ENCODE data around the gene SIX2. TPM values are rescaled to one million over a fixed set of nuclear protein-coding genes. Genes with fewer than 3 reads are reported as not detected.

Gene SIX2
- total and polyA plus RNA-seq, 4 donors, result not detected

DNA sequence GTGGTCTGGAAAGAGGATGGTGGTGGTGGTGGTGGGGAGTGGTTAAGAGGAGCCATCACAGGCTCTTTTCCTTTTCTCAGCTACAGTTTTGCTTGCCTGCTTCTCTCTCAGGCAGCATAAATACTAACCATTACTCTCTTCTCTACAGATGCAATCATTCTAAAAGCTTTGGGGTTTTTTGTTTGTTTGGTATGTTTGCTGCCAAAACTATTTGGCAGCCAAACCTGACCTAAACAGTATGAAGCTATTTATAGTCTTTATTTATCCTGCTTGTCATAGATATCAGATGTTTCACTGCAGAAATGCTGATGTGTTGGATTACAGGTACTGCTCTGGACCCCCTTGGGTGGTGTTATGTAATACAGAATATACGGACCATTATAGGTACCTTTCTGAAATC, 52.4 kb downstream of the SIX2 start:
- WGBS, result 26% methylated on average over 1 of the region's 1 CpG
- no peak for TF ChIP-seq ZBTB33 (IDR thresholded peaks at IDR 0.05)
- TF ChIP-seq, protein P1, sequence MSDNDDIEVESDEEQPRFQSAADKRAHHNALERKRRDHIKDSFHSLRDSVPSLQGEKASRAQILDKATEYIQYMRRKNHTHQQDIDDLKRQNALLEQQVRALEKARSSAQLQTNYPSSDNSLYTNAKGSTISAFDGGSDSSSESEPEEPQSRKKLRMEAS (IDR thresholded peaks at IDR 0.05), result no peak
- no peak for TF ChIP-seq FOXA1 (IDR thresholded peaks at IDR 0.05)
- TF ChIP-seq RXRA (IDR thresholded peaks at IDR 0.05), result no peak
- no peak for TF ChIP-seq FOXA2 (IDR thresholded peaks at IDR 0.05)
- no peak for TF ChIP-seq REST (IDR thresholded peaks at IDR 0.05)
- TF ChIP-seq, protein P2, sequence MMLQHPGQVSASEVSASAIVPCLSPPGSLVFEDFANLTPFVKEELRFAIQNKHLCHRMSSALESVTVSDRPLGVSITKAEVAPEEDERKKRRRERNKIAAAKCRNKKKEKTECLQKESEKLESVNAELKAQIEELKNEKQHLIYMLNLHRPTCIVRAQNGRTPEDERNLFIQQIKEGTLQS (IDR thresholded peaks at IDR 0.05), result no peak
- no peak for TF ChIP-seq HNF4A (conservative IDR thresholded peaks at IDR 0.05)
- no peak for TF ChIP-seq NR2F2 (IDR thresholded peaks at IDR 0.05)
- no peak for TF ChIP-seq EGR1 (IDR thresholded peaks at IDR 0.05; ENCODE audit: low read depth in 2 of 2)
- TF ChIP-seq TAF1 (conservative IDR thresholded peaks at IDR 0.05), result no peak
- no peak for TF ChIP-seq YY1 (IDR thresholded peaks at IDR 0.05)
- no peak for TF ChIP-seq GABPA (IDR thresholded peaks at IDR 0.05 in 1 of 2, conservative IDR thresholded peaks at IDR 0.05 in 1 of 2)
- TF ChIP-seq SP1 (IDR thresholded peaks at IDR 0.05), result no peak
- Histone ChIP-seq H3K9ac (ENCODE audit: low read depth in 1 of 2, low read length in 2 of 2) (no peak overlapping the region), H3K4me3 (ENCODE audit: low read depth in 1 of 3, low read length in 3 of 3) (no peak overlapping the region), H3K27me3 (ENCODE audit: control insufficient read depth in 4 of 4, insufficient read depth in 4 of 4, low read length in 3 of 4) (peaks cover 5 to 16% (median 5%) of the 10 kb centered on the region in 4 donors), H3K4me1 (ENCODE audit: control insufficient read depth in 4 of 4, insufficient read depth in 4 of 4, low read length in 3 of 4) (peaks cover 9 to 36% (median 31%) of the 10 kb centered on the region in 4 donors), H3K27ac (ENCODE audit: low read depth in 1 of 2, low read length in 2 of 2) (no peak overlapping the region), H3K9me3 (ENCODE audit: control insufficient read depth in 4 of 4, low read length in 3 of 4) (no peaks in the 10 kb centered on the region), H3K36me3 (ENCODE audit: control insufficient read depth in 4 of 4, insufficient read depth in 3 of 4, low read depth in 1 of 4, low read length in 3 of 4) (no peaks in the 10 kb centered on the region)
- no peak for DNase-seq (ENCODE audit: low spot score)

GRCh38 chr2:44955593-44956392, 53.5 kb downstream of the SIX2 start:
- Histone ChIP-seq H3K9me3 (ENCODE audit: control insufficient read depth in 4 of 4, low read length in 3 of 4) (no peaks in the 10 kb centered on the region), H3K4me3 (ENCODE audit: low read depth in 1 of 3, low read length in 3 of 3) (peak overlapping the region in 2 of 3 donors; percentile 24 to 25), H3K27me3 (ENCODE audit: control insufficient read depth in 4 of 4, insufficient read depth in 4 of 4, low read length in 3 of 4) (peaks cover 3 to 16% (median 9%) of the 10 kb centered on the region in 4 donors), H3K36me3 (ENCODE audit: control insufficient read depth in 4 of 4, insufficient read depth in 3 of 4, low read depth in 1 of 4, low read length in 3 of 4) (no peaks in the 10 kb centered on the region), H3K4me1 (ENCODE audit: control insufficient read depth in 4 of 4, insufficient read depth in 4 of 4, low read length in 3 of 4) (peaks cover 9 to 38% (median 31%) of the 10 kb centered on the region in 4 donors), H3K9ac (ENCODE audit: low read depth in 1 of 2, low read length in 2 of 2) (no peak overlapping the region), H3K27ac (ENCODE audit: low read depth in 1 of 2, low read length in 2 of 2) (no peak overlapping the region)
- TF ChIP-seq RXRA (IDR thresholded peaks at IDR 0.05), result no peak
- TF ChIP-seq, protein P3, sequence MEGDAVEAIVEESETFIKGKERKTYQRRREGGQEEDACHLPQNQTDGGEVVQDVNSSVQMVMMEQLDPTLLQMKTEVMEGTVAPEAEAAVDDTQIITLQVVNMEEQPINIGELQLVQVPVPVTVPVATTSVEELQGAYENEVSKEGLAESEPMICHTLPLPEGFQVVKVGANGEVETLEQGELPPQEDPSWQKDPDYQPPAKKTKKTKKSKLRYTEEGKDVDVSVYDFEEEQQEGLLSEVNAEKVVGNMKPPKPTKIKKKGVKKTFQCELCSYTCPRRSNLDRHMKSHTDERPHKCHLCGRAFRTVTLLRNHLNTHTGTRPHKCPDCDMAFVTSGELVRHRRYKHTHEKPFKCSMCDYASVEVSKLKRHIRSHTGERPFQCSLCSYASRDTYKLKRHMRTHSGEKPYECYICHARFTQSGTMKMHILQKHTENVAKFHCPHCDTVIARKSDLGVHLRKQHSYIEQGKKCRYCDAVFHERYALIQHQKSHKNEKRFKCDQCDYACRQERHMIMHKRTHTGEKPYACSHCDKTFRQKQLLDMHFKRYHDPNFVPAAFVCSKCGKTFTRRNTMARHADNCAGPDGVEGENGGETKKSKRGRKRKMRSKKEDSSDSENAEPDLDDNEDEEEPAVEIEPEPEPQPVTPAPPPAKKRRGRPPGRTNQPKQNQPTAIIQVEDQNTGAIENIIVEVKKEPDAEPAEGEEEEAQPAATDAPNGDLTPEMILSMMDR (IDR thresholded peaks at IDR 0.05; ENCODE audit: low read depth, low read length, missing input control), result peak; percentile 75
- peak; percentile 88 to 95 for TF ChIP-seq RAD21 (IDR thresholded peaks at IDR 0.05)
- 9% methylated on average over 38 of the region's 38 CpGs for WGBS
- peak; percentile 80 for DNase-seq (ENCODE audit: low spot score)
